WTC11 (cell line): ENCODE results near the gene INMT.

Source experiments
- ATF6 ChIP-seq: sonication (generic); formaldehyde crosslinking; IDR thresholded peaks from 2 replicates; pipeline ENCODE4 v1.8.1; 2023; ENCODE audit warnings: mild to moderate bottlenecking, missing genetic modification reagents
- CREB1 ChIP-seq: sonication (generic); formaldehyde crosslinking; IDR thresholded peaks from 2 replicates; pipeline ENCODE4 v1.8.0; 2023; ENCODE audit warnings: mild to moderate bottlenecking, missing genetic modification reagents
- ETV6 ChIP-seq: sonication (generic); formaldehyde crosslinking; IDR thresholded peaks from 2 replicates; pipeline ENCODE4 v1.8.1; 2022; ENCODE audit warnings: mild to moderate bottlenecking, missing genetic modification reagents
- JUN ChIP-seq: sonication (generic); formaldehyde crosslinking; IDR thresholded peaks from 2 replicates; pipeline ENCODE4 v1.8.0; 2023; ENCODE audit warnings: mild to moderate bottlenecking, missing genetic modification reagents
- SMAD4 ChIP-seq: sonication (generic); formaldehyde crosslinking; IDR thresholded peaks from 2 replicates; pipeline ENCODE4 v1.8.0; 2022; ENCODE audit warnings: mild to moderate bottlenecking, missing genetic modification reagents
- ZNF121 ChIP-seq: sonication (generic); formaldehyde crosslinking; IDR thresholded peaks from 2 replicates; pipeline ENCODE4 v1.8.0; 2023; ENCODE audit warnings: missing genetic modification reagents
- ZNF416 ChIP-seq: fragments of 250-450 bp; sonication (Bioruptor Pico); IDR thresholded peaks from 2 replicates; pipeline ENCODE4 v1.9.0; 2021; ENCODE audit warnings: mild to moderate bottlenecking, inconsistent platforms
- ZNF512 ChIP-seq: sonication (generic); formaldehyde crosslinking; IDR thresholded peaks from 2 replicates; pipeline ENCODE4 v1.8.1; 2022; ENCODE audit warnings: missing genetic modification reagents, borderline replicate concordance
- TF ChIP-seq, protein P1 (sequence below): fragments of 200-600 bp; IDR thresholded peaks from 2 replicates; pipeline ENCODE4 v1.8.0; 2022; ENCODE audit warnings: antibody characterized with exemption
- TF ChIP-seq, protein P2 (sequence below): sonication (generic); formaldehyde crosslinking; IDR thresholded peaks from 2 replicates; pipeline ENCODE4 v1.8.1; 2023; ENCODE audit warnings: mild to moderate bottlenecking, missing genetic modification reagents, moderate library complexity
- TF ChIP-seq, protein P3 (sequence below): sonication (generic); formaldehyde crosslinking; IDR thresholded peaks from 2 replicates; pipeline ENCODE4 v1.8.0; 2022; ENCODE audit warnings: mild to moderate bottlenecking, missing genetic modification reagents

GRCh38 chr7:30736291-30736690 lies 15.6 kb upstream of the INMT start:
- TF ChIP-seq, protein P1, sequence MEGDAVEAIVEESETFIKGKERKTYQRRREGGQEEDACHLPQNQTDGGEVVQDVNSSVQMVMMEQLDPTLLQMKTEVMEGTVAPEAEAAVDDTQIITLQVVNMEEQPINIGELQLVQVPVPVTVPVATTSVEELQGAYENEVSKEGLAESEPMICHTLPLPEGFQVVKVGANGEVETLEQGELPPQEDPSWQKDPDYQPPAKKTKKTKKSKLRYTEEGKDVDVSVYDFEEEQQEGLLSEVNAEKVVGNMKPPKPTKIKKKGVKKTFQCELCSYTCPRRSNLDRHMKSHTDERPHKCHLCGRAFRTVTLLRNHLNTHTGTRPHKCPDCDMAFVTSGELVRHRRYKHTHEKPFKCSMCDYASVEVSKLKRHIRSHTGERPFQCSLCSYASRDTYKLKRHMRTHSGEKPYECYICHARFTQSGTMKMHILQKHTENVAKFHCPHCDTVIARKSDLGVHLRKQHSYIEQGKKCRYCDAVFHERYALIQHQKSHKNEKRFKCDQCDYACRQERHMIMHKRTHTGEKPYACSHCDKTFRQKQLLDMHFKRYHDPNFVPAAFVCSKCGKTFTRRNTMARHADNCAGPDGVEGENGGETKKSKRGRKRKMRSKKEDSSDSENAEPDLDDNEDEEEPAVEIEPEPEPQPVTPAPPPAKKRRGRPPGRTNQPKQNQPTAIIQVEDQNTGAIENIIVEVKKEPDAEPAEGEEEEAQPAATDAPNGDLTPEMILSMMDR = no peak
- no peak for TF ChIP-seq ETV6 (CRISPR knock-in tag)
- no peak for TF ChIP-seq ZNF512 (CRISPR knock-in tag)
- no peak for TF ChIP-seq CREB1 (CRISPR knock-in tag)
- TF ChIP-seq, protein P2, sequence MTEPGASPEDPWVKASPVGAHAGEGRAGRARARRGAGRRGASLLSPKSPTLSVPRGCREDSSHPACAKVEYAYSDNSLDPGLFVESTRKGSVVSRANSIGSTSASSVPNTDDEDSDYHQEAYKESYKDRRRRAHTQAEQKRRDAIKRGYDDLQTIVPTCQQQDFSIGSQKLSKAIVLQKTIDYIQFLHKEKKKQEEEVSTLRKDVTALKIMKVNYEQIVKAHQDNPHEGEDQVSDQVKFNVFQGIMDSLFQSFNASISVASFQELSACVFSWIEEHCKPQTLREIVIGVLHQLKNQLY (CRISPR knock-in tag) = no peak
- no peak for TF ChIP-seq ZNF121
- no peak for TF ChIP-seq JUN
- no peak for TF ChIP-seq ATF6 (CRISPR knock-in tag)
- TF ChIP-seq SMAD4 (CRISPR knock-in tag) = no peak
- TF ChIP-seq, protein P3, sequence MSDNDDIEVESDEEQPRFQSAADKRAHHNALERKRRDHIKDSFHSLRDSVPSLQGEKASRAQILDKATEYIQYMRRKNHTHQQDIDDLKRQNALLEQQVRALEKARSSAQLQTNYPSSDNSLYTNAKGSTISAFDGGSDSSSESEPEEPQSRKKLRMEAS (CRISPR knock-in tag) = no peak
- TF ChIP-seq ZNF416 (CRISPR knock-in tag) = no peak
